Bone marrow (tissue), 2 donors: ENCODE data around the gene PRPF18.

ENCODE experiments used
- DNase-seq, 2 donors: peaks; one replicate each; lab custom pipeline; 2025; lab: John Stamatoyannopoulos, UW

Gene PRPF18

DNA sequence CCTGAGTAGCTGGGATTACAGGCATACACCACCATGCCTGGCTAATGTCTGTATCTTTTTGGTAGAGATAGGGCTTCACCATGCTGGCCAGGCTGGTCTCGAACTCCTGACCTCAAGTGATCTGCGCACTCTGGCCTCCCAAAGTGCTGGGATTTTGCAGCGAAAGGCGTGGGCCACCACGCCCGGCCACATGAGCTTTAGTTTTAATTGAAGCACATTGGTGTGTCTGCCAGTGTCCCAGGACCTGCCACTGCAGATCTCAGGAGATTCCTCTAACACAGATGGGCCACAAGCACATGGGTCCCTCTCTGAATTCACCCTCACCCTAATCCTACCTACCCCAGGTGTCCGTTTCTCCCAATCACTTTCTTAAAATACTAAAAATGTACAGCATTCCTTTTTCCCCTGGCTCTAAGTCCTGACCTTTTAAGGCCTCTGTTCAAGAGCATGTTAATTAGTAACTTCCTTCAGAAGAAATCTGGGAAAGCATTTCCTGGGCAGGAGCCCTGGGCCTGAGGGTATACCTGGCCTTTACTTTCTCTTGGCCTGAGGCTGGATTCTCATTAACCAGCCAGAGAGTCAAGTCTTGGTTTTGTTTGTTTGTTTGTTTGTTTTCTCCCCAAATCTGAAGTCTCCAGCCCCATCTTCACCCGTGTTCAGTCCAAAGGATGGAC lies 82.6 kb downstream of the PRPF18 start:
- DNase-seq, result no peak

DNA sequence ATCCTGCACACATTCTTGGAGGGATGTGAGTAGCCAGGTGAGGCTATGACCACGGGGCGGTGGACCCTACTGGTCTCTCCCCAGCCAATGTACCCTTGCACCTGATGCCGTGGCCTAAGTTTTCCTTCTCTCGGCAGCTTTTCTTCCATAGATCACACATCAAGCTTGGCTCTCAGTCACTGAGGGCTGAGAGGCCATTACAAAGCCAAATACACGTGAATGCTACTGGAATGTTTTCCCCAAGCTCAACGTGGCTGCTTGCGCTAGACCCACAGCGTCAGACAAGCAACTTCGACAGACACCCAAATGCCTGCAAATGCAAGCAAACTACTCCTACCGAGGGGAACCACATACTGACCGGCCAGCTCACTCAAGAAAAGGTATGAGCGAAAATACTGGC lies 83.1 kb downstream of the PRPF18 start:
- DNase-seq, result no peak

DNA sequence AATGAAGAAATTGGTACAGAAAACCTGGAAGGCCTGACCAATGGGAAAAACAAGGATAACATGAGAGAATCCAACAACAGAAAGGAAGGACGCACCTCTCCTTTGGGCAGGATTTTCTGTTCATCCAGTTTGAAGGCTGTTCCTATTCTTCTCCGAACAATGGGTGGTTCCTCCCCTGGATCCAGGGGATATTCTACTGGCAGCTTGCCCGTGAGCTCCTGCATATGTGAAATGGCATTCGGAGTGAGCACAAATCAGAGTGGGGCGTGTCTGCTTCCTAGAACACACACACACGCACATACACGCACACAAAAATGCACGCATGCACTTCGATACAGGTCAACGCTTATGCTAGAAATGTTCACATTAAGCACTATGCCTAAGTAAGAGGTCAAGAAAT lies 83.5 kb downstream of the PRPF18 start:
- no peak for DNase-seq

DNA sequence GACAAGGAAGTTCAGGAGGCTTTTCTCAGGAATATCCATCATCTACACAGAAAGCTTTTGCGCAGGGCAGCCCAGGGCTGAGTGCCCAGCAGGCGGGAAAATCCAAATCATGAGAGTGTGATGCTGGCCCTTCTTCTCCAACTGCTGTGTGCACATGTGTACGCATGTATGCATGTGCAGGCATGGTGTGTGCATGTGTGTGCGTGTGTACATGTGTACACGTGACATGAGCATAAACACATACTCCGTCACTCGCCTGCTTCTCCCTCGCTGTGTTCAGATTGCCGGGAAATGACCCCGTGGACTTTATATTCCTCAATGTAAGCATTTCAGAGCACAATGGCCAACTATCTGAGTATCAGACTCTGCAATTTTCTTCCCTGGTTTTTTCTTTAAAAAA lies 85.1 kb downstream of the PRPF18 start:
- DNase-seq, result no peak

DNA sequence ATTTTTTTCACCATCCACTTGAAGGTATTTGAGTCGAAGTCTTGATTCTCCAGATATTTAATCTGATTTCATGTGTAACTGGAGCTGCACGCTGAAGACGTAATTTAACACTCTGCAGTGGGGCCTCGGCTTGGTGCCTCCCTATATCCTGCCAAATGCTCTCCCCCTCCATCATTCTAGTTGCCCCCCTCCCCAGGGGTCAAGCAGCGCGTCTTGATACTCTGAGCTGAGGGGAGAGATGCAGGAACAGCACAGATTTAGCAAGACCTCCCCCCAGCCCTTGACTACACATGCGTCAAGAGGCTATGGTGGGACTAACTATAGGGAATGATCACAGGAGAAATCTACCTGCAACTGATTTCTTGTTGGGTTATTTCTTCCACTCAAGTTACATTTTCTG lies 85.8 kb downstream of the PRPF18 start:
- no peak for DNase-seq

DNA sequence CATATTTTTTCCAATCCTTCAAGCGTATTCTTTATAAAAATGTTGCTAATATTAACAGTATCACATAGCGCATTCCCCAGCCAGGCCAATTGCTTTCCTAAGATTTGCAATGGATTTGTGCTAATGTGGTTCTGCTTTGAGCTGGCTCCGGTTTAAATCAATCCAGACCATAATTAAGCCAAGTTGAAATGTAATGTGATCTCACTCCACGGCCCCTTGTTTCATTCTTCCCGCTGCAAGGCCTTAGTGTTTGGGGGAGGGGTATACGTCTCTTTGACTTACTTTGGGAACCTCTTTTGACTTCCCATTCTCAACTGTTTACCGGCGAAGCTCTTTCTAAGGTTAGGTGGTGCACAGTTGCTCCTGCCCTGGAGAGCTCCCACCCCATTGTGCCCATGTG lies 86.4 kb downstream of the PRPF18 start:
- DNase-seq, result no peak

DNA sequence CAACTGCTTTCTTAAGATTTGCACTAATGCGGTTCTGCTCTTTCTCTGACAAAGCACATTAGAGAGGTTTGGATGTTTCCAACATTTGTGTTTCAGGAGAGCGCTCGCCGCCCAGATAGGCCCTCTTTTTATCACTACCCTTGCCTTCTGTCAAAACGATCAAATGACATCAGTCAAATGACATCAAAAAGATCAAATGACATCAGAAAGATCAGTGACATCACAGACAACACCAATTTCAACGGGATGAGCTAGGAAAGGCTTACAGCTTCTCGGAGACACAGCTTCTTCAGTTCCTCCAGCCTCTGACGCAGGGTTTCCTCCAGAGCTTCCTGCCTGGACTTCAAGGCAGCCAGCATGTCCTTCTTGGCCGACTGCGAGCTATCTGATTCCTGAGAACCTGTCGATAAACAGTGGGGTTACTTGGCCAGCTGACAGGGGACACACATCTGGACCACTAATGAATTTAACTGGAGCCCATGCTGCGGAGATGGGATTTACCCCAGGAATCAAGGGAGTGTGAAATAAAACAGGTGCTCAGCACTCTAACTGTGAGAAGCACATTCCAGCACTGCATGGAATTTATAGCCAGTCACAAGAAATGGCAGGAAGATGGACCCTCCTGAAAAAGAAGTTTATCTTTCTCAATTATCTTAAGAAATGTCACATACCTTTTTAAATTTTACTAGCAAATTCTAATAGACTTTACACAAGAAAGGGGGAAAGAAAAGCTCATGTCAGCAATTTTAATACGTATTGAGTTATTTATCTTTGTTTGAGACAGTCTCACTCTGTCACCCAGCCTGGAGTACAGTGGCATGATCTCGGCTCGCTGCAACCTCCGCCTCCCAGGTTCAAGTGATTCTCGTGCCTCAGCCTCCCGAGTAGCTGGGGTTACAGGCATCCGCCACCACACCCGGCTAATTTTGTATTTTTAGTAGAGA lies 88.2 kb downstream of the PRPF18 start:
- DNase-seq, result no peak

DNA sequence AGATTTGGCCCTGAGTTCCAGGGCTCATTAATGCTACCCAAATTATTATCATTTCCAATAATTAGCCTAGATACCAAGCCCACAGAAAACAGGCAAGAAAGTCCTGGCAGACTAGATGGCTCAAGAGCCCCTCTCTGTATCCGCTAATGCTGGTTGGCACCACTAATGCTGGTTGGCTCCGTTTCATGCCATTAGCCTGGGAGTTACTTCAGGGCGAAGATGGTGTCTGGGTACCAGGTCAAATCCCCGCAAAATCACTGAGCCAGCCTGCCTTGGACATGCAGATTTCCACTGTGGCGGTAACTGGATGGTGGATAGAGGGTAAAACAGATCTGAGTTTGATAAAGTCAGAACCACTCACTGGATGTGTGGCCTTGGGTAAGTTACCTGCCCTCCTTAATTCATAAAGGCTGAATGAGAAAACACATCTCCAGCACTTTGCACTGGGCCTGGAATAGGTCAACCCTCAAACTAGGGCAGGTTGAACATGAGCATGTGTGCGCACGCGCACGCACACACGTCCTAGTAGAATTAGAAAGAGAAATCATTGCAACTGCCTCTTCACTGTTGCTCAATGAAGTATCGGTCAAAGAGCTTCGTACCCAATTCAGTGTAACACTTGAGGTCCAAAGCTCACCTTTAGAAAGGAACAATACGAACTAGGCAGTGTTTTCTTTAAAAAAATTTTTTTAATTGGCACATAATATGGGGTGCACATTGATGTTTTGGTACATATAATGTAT lies 91.5 kb downstream of the PRPF18 start:
- no peak for DNase-seq
